ENCODE results near the gene SLC45A3. TPM values are rescaled to one million over a fixed set of nuclear protein-coding genes. Genes with fewer than 3 reads are reported as not detected.

Gene SLC45A3
- total RNA-seq, 2 experiments from 2014 or later, result 0.11 TPM; not detected in 1

DNA sequence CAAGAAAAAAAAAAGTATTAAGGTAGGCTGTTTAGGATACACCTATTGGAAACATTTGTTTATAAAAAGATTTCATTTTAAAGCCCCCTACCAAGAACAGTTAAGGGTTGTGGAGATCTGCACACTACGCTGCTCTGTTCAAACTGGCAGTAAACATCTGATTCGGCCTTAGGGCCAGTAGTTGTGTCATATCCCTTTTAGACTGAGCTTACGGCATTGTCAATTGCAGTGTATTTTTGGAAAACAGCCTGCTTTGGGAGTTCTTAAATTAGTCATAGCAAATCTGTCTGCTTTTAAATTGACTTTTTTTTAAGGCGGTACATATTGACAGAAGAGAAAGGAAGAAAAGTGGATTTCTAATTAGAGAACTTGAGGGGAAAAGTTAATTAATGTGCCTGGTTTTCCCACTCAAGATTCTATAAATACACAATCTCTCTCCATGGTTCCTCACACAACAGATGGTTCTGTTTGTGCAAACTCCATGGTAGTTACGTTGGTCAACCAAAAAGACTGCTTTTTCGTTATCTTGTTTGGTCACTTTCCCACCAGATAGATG lies 46.8 kb downstream of the SLC45A3 start:
- Mint-ChIP-seq H3K9me3 (no peaks in the 10 kb centered on the region), H3K36me3 (ENCODE audit: low read depth) (peaks cover 15% of the 10 kb centered on the region), H3K4me1 (ENCODE audit: low read depth) (peaks cover 36% of the 10 kb centered on the region), H3K27ac (peak overlapping the region; percentile 91), H3K4me3 (peak overlapping the region; percentile 57), H3K27me3 (peaks cover 5% of the 10 kb centered on the region)
- intact Hi-C loops (cut with DNase I, micrococcal nuclease), result loop anchor here (5.0 to 10.0 kb wide), 7 partner anchors 119 to 511 kb away; partner anchors contain the start of genes DSTYK (in 1 of the 2), NUCKS1 (in 1 of the 2), RAB29 (in 1 of the 2) and RBBP5 (in 1 of the 2)
- TF ChIP-seq, protein P1, sequence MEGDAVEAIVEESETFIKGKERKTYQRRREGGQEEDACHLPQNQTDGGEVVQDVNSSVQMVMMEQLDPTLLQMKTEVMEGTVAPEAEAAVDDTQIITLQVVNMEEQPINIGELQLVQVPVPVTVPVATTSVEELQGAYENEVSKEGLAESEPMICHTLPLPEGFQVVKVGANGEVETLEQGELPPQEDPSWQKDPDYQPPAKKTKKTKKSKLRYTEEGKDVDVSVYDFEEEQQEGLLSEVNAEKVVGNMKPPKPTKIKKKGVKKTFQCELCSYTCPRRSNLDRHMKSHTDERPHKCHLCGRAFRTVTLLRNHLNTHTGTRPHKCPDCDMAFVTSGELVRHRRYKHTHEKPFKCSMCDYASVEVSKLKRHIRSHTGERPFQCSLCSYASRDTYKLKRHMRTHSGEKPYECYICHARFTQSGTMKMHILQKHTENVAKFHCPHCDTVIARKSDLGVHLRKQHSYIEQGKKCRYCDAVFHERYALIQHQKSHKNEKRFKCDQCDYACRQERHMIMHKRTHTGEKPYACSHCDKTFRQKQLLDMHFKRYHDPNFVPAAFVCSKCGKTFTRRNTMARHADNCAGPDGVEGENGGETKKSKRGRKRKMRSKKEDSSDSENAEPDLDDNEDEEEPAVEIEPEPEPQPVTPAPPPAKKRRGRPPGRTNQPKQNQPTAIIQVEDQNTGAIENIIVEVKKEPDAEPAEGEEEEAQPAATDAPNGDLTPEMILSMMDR (IDR thresholded peaks at IDR 0.05), result no peak
- ATAC-seq (ENCODE audit: poor library complexity) (no peak), DNase-seq (no peak)
- CTCF ChIA-PET, result interaction anchor here (0.9 to 6.6 kb wide), 3 partner anchors 8 to 41 kb away, joined by 3 to 194 read pairs (median 26); no protein-coding TSS in a partner anchor
- Histone ChIP-seq H3K27me3 (ENCODE audit: control insufficient read depth in 1 of 2, insufficient read depth in 2 of 2, low read length in 2 of 2) (no peaks in the 10 kb centered on the region), H3K27ac (ENCODE audit: low read depth in 1 of 2, low read length in 2 of 2) (no peak overlapping the region), H3K4me1 (ENCODE audit: insufficient read depth, low read length) (peaks cover 20% of the 10 kb centered on the region), H3K36me3 (ENCODE audit: insufficient read depth, low read length) (no peaks in the 10 kb centered on the region), H3K4me3 (ENCODE audit: low read length) (no peak overlapping the region), H3K9me3 (ENCODE audit: control insufficient read depth in 1 of 2, insufficient read depth in 1 of 2, low read length in 2 of 2) (no peaks in the 10 kb centered on the region)
- POLR2A ChIA-PET, result interaction anchor here (1.4 to 6.3 kb wide), 5 partner anchors 25 to 358 kb away, joined by 3 to 360 read pairs (median 29); partner anchors contain the start of gene NUCKS1

- no peaks in the 10 kb centered on the region for H3K9me3 Mint-ChIP-seq
- intact Hi-C loops (cut with DNase I, micrococcal nuclease), result loop anchor here (1.0 to 10.0 kb wide), 11 partner anchors 25 to 510 kb away; partner anchors contain the start of genes DSTYK (in 1 of the 2), NUCKS1 (in 1 of the 2), RAB29 (in 1 of the 2) and RBBP5 (in 1 of the 2)
- DNase-seq, result no peak
These were observed 47.6 kb downstream of the SLC45A3 start for GRCh38 chr1:205632669-205633169.

More at GRCh38 chr1:205632669-205633169, 47.6 kb downstream of the SLC45A3 start:
- peak overlapping the region; percentile 74 for H3K4me3 ChIP-seq (ENCODE audit: low read length)
- POLR2A ChIA-PET, result interaction anchor here (0.7 to 6.3 kb wide), 19 partner anchors 10 to 511 kb away, joined by 3 to 360 read pairs (median 6); partner anchors contain the start of genes NUCKS1, PM20D1, RAB29 and RBBP5
- no peaks in the 10 kb centered on the region for H3K9me3 ChIP-seq (ENCODE audit: control insufficient read depth in 1 of 2, insufficient read depth in 1 of 2, low read length in 2 of 2)
- no peaks in the 10 kb centered on the region for H3K27me3 ChIP-seq (ENCODE audit: control insufficient read depth in 1 of 2, insufficient read depth in 2 of 2, low read length in 2 of 2)
- Mint-ChIP-seq H3K27ac (peak overlapping the region; percentile 91), H3K27me3 (no peaks in the 10 kb centered on the region), H3K4me1 (ENCODE audit: low read depth) (peaks cover 44% of the 10 kb centered on the region), H3K4me3 (peak overlapping the region; percentile 90), H3K36me3 (ENCODE audit: low read depth) (peaks cover 23% of the 10 kb centered on the region)
- peak overlapping the region; percentile 91 to 93 for H3K27ac ChIP-seq (ENCODE audit: low read depth in 1 of 2, low read length in 2 of 2)
- ATAC-seq (ENCODE audit: poor library complexity), result no peak
- no peaks in the 10 kb centered on the region for H3K36me3 ChIP-seq (ENCODE audit: insufficient read depth, low read length)
- TF ChIP-seq, protein P1 (IDR thresholded peaks at IDR 0.05), result no peak
- peaks cover 28% of the 10 kb centered on the region for H3K4me1 ChIP-seq (ENCODE audit: insufficient read depth, low read length)
- CTCF ChIA-PET, result interaction anchor here (0.6 to 6.6 kb wide), 20 partner anchors 9 to 512 kb away, joined by 3 to 194 read pairs (median 6); no protein-coding TSS in a partner anchor

Measured in CD4-positive, alpha-beta T cell (primary cell).